Activated gamma-delta T cell (primary cell): ENCODE results near the gene NDUFB10.

ENCODE experiments used
- DNase-seq: peaks from one replicate; lab custom pipeline; 2025; lab: John Stamatoyannopoulos, UW

The NDUFB10 gene

GRCh38 chr16:1984347-1985225, 25.2 kb downstream of the NDUFB10 start:
- no peak for DNase-seq

GRCh38 chr16:1985466-1986150, 26.3 kb downstream of the NDUFB10 start:
- no peak for DNase-seq

GRCh38 chr16:1987198-1987597, 27.9 kb downstream of the NDUFB10 start:
- DNase-seq: no peak

GRCh38 chr16:1989209-1990100, 30.1 kb downstream of the NDUFB10 start, which contains the start of gene SYNGR3:
Gene SYNGR3 (plus strand): TSS chr16:1989970. CDS start chr16:1990103, 133 bp downstream.
- no peak for DNase-seq

GRCh38 chr16:1990101-1990350, 30.7 kb downstream of the NDUFB10 start:
- no peak for DNase-seq

- DNase-seq: no peak
Observed at GRCh38 chr16:1990351-1991134, 31.2 kb downstream of the NDUFB10 start.

- DNase-seq: no peak
Observed at GRCh38 chr16:1991135-1991551, 31.8 kb downstream of the NDUFB10 start.

- DNase-seq: no peak
Observed at GRCh38 chr16:1991588-1991947, 32.2 kb downstream of the NDUFB10 start.

- DNase-seq: peak; percentile 99
Observed at GRCh38 chr16:1991948-1992703, 32.8 kb downstream of the NDUFB10 start.

- no peak for DNase-seq
Observed at GRCh38 chr16:1992704-1993317, 33.5 kb downstream of the NDUFB10 start.

- DNase-seq: no peak
Observed at GRCh38 chr16:1993731-1994131, 34.4 kb downstream of the NDUFB10 start.

GRCh38 chr16:1997494-1998359, 38.4 kb downstream of the NDUFB10 start:
- no peak for DNase-seq

- no peak for DNase-seq
Observed at GRCh38 chr16:1998360-1998835, 39.1 kb downstream of the NDUFB10 start.

GRCh38 chr16:1998852-1999801, 39.8 kb downstream of the NDUFB10 start:
- DNase-seq: no peak

- DNase-seq: no peak
Observed at GRCh38 chr16:1999866-2000514, 40.7 kb downstream of the NDUFB10 start.

GRCh38 chr16:2001035-2001434, 41.7 kb downstream of the NDUFB10 start:
- no peak for DNase-seq
